GM21529 (cell line): ENCODE results near the gene MRPL19.
"Not testable (repeated sequence)": the region's sequence is repeated elsewhere in the genome, so short reads cannot be mapped to it uniquely, and the experiment has no call there.

ENCODE experiments used
- ATAC-seq: cut with Tn5 transposase; IDR thresholded peaks from one replicate; pipeline ENCODE4 v1.9.1; 2021; ENCODE audit not compliant: unreplicated experiment

Gene MRPL19

DNA sequence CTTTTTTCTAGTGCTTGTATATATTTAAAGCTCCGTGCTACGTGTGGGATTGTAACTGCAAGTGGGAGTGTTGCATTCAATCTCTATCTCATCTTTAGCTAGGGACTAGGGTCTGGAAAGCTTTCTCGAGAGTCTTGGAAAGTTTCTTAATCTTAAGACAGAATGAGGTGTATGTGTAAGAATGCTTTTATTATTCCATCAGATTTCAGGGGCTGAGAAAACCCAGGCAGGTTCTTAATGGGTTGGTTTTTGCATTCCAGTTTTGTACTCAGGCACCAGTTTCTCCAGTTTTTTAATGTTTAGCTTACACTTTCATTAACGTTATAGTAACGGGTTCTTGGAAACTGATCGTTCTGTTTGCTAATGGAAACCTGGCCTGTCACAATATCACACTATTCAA, 20.3 kb downstream of the MRPL19 start:
- no peak for ATAC-seq

DNA sequence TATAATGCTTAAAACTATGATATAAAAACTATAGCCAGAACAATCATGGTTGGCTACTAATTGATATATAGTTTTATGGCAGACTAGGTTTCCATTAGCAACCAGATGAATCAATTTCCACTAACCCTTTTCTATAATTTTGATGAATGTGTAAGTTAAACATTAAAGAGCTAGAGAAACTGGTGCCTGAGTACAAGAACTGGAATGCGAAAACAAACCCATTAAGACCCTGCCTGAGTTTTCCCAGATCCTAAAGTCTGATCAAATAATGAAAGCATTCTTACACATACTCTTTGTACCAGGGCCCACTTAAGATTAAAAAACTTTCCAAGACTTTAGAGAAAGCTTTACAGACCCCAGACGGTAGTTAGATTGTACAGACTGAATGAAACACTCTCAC, 21.3 kb downstream of the MRPL19 start:
- no peak for ATAC-seq

DNA sequence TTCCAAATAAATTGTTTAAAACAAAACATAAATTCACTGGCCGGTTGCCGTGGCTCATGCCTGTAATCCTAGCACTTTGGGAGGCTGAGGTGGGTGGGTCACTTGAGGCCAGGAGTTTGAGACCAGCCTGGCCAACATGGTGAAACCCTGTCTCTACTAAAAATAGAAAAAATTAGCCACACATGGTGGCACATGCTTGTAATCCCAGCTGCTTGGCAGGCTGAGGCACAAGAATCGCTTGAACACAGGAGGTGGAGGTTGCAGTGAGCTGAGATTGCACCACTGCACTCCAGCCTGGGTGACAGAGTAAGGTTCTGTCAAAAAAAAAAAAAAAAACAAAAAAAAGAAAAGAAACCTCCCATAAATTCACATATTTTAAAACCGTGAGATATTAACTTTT, 28.8 kb downstream of the MRPL19 start:
- not testable (repeated sequence) for ATAC-seq

DNA sequence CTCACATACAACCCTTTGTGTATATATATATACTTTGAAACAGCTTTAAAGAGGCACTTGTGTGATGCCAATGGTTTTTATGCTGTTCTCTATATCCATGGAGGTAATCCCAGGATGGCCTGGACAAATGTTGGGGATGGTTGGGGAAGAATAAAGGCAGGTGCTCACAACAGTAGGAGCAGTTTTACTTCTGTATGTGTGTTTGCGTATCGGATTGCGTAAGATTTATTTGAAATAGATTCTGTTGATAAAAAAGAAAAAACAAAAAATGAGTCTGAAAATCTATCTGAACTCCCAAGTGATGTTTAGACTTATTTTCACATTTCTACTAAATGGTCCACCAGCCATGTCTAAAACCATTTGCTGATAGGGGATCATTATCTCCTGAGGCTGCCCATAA, 29.3 kb downstream of the MRPL19 start:
- ATAC-seq = no peak

DNA sequence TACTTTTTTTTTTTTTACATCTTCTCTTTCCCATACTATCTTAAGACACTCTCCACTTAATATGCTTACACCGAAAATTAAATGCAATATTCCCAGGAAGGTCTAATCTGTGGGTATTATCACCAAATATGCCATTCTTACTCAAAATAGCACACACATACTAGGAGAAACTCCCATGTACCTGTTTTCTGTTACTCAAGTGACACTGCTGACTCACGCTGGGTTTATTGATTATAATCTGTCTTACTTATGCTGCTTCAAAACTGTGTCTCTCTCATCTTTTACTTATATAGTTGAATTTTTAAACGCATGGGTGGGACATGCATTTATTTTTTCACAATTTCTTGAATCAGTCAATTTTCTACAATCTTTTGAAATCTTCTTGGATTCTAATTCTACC, 29.9 kb downstream of the MRPL19 start:
- ATAC-seq = no peak

DNA sequence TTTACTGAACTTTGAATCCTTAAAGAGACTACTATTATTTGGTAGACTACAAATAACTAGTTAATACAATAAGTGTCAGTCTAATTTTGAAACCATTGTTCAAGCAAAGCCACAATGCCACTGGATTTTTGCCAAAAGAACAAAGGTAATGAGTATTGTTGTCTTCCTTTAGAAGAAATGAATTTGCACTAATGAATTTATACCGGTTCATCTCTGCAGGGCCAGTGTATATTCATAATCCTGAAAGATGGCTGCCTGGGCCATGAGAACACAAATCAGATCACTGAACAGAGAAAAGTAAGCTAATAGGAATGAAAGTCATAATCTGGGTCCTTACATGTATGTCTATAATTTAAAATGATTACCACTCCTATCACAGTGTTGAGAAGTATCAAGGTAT, 33.0 kb downstream of the MRPL19 start:
- no peak for ATAC-seq

DNA sequence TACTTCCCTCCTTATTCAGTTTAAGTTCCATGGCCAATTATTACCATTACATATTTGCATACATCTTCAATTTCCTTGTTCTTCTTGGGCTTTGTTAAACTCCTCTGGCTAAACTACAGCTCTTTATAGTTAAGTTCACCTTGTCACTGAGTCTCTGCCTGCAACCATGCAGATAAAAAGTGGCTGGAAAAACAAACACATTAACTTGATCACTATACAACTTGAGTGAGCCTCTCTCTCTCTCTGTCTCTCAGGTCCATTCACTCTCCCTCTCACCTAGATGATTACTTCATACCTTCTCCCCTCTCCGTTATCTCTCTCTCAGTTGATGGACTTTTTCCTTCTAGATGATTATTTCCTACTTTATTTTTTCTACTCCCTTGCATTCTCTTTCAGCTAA, 33.8 kb downstream of the MRPL19 start:
- no peak for ATAC-seq

DNA sequence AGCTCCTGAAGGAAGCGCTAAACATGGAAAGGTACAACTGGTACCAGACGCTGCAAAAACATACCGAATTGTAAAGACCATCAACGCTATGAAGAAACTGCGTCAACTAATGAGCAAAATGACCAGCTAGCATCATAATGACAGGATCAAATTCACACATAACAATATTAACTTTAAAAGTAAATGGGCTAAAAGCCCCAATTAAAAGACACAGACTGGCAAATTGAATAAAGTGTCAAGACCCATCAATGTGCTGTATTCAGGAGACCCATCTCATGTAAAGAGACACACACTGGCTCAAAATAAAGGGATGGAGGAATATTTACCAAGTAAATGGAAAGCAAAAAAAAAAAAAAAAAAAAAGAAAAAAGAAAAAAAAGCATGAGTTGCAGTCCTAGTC, 36.8 kb downstream of the MRPL19 start:
- not testable (repeated sequence) for ATAC-seq

DNA sequence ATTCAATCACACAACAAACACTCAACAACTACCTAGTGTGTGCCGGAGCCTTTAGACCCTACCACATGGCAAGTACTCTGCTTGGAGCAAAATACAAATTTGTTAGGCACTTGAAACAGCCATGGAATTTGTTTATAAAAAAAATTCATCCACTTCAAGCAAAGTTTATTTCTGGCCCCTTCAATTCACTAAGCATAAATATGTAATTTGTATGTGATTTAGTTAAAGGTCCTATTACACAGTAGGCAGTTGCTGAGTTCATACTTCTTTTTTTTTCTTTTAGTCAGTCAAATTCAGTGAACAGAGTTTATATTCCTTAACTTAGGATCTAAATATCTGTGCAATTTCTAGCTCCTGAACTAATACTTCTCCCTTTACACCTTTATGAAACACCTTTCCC, 41.6 kb downstream of the MRPL19 start:
- no peak for ATAC-seq

DNA sequence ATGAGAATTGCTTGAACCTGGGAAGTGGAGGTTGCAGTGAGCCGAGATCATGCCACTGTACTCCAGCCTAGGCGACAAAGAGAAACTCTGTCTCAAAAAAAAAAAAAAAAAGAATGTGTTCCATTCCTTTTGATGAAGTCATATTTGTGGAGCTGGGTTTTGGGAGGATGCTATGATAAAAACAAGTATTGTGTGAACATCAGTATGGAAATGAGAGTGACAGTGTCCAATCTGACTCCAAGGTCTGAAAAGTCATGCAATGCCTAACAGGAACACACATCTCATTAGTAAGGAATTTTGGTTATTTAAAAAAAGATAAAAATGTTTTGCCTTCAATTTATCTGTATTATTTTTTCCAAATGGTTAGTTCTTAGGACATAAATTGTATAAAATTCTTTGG, 52.3 kb downstream of the MRPL19 start:
- no peak for ATAC-seq

DNA sequence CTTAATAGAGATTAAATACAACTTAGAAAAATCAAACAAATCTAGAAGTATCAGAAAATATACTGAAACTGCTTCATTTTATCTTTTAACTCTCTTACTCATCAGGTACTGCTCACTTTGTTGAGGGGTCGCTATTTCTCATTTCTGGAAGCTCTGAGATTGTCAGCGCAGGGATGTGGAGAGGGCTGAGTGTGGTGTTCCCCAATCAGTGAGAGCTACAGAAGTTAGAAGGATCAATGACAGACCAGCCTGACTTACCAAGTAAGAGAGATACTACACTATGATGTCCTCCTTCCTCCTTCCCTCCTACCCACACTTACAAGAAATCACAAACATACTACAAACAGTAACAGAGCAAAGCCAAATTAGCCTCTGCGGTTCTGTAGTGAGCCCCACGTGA, 56.0 kb downstream of the MRPL19 start:
- no peak for ATAC-seq

DNA sequence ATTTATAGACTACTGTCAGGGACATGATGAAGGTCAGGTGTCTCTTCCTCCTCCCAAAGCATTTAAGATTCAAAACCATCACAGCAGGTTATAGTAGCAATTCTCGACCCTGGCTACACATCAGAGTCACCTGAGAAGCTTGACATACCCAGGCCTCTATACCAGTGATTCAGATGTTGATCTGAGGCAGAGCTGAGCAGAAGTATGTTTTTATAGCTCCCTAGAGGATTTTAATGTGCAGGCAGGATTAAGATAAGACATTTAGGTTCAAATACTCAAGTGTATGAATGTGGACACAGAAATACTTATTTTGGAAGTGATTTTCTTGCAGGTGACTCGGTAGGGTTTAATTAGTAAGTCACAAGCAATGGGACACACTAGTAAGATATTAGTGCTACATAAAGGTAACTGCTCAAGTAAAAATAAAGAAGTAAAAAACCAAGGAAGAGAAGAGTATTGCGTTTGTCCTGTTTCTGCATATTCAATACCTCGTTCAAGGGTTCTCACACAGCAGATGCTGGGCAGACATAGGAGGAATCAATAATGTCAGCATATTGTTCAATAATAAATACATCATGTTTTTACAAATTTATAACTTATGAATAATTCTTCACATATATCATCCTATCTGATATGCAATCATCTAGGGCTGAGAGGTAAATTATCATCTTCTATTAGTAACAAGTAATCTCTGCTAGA, 57.2 kb downstream of the MRPL19 start:
- no peak for ATAC-seq

DNA sequence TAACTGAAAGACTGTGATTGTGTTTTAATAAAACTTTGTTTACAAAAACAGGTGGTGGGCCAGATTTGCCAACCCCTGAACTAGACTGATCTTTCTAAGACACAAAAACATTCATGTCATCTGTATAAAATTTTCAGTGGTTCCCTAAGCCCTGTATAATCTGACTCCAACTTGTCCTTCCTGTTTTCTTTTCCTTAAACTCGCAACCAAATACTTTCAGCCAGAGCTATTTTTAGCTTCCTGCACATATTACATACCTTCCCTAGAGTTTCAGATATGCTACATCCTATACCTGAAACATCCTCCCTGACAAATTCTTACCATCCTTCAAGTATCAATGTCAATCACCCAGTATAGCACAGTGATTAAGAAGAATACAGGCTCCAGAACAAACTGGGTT, 59.3 kb downstream of the MRPL19 start:
- ATAC-seq = no peak

DNA sequence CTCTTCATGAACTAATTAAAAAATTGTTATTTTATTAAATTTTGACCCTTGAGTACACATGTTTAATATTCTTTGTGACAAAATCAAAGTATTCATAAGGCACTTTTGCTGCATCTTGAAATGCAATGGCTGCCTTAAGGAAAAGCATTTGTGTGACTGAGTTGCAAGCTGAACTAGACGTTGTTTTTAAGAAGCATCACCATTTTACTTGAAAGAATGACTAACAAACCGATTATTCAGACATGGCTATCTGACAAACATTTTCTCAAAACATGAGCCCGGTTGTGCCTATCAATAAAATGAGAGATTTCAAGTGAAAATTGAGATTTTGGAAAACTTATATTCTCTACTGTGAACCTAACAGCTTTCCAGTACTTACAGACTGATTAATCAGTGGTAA, 61.3 kb downstream of the MRPL19 start:
- no peak for ATAC-seq

DNA sequence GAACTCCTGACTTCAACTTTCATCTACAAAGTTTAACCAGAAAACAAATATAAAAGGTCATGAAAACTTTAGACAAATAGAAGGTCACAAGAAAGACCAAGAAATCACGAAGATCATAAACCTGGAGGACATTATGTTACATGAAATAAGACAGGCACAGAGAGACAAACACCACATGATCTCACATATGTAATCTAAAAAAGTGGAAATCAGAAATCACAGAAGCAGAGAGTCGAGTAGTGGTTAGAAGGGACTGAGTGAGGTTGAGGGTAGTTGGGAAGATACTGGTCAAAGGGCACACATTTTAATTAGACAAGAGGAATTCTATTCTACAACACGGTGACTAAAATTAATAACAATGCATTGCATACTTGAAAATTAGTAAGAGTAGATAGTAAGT, 62.7 kb downstream of the MRPL19 start:
- ATAC-seq = no peak

DNA sequence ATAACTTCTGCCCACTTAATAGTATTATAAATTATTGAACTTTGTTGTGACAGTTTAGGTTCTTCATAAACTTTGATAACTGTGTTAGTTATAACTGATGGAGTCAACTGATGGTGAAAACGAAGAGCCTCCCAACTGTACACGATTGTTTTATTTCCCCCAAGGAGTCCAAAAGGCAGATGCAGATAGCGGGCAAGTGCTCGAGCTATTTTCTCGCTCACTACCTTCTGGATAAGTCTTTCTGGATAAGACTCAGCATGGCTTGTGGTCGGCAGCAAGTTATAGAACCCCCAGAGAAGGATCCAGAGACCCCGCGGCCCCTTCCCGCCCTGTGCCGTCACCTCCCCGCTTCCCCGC, 63.6 kb downstream of the MRPL19 start:
- peak; percentile 31 for ATAC-seq

DNA sequence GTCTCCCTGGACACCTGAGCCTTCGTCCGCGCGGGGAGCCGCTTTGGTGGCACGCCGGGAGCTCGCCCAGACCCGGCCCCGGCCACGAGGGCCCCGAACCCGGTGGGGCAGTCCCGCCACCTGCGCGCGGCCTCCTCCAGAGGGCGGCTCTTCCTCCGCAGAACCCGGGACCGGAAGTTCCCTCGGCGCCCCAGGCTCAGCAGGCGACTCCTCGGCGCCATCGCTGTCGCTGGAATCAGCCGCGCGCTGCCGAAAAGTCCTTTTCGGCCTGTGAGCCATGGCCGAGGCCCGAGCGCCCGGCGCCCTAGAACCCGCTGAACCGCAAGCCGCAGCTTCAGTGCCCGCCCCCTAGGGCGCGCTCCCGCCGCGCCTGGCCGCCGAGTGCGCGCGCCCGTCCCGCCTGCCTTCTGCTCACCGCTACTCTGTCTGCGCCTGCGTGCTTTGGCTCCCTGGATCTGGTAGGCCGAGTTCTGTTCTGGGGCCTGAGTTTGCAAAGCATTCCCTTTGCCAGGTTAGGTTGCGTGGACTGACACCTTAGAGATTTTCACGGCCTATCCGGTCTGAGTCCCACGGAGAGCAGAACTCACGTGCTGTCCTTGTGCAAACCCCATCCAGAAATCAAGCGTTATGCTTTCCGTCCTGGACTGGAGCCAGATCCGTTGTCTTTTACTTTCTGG, 64.1 kb downstream of the MRPL19 start, which contains the start of gene GCFC2:
Gene GCFC2 (minus strand): TSS at position 339 of the 677 bp plus-strand sequence. CDS start 60 bp downstream, at position 279.
- ATAC-seq = peak; percentile 94

DNA sequence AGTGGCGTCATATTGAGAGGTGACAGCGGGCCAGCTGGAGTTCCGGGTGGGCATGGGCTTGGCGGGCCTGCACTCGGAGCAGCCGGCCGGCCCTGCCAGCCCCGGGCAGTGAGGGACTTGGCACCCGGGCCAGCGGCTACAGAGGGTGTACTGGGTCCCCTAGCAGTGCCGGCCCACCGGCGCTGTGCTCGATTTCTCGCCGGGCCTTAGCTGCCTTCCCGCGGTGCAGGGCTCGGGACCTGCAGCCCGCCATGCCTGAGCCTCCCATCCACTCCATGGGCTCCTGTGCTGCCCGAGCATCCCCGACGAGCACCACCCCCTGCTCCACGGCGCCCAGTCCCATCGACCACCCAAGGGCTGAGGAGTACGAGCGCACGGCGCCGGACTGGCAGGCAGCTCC, 65.0 kb downstream of the MRPL19 start:
- not testable (repeated sequence) for ATAC-seq

DNA sequence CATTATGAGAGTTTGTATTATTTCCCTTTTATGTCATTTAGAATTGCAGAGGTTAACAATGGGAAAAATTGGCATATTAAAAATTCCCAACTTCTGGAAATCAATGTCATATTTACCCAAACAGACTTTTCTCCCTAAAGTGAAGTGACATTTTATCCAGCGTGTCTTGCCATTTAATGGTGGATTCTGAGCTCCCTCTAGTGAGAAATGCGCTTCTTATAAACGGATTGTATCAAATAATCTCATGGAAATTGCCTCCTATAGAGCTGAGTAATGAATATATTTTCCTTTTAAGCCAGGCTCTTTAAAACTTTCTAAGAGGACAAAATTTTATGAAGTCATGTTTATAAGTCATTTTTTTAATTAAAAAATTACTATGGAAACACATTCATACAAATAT, 69.8 kb downstream of the MRPL19 start:
- ATAC-seq = no peak

DNA sequence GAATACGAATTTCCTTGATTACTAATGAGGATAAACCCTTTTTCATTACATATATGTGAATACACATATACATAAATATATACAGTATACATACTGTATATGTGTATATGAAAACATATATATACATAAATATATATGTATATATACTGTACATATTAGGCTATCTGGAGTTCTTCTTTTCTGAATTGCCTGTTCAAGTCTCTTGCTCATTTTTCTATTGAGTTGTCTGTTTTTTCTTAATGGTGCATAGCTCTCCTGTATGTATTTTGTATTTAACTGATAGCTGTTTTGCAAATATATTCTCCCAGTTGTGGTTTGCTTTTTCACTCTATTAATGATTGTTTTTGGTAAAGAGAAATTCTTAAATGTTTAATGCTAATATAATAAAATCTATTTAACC, 73.0 kb downstream of the MRPL19 start:
- no peak for ATAC-seq

DNA sequence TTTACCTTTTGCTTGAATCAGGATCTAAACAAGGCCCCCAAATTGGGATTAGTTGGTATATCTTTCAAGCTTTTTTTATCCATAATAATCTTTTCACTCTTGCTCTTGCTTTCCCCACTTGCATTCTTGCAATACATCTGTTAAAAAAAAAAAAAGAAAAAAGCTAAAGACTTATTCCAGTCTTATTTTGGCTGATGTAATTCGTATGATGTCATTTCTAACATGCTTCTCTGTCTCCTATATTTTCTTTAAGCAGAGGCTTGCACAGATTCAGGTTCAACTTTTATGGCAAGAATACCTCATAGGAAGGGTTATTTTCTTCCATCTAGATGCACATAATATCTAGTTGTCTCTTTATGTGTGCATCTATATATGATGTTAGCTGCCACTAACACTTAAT, 73.9 kb downstream of the MRPL19 start:
- ATAC-seq = no peak

DNA sequence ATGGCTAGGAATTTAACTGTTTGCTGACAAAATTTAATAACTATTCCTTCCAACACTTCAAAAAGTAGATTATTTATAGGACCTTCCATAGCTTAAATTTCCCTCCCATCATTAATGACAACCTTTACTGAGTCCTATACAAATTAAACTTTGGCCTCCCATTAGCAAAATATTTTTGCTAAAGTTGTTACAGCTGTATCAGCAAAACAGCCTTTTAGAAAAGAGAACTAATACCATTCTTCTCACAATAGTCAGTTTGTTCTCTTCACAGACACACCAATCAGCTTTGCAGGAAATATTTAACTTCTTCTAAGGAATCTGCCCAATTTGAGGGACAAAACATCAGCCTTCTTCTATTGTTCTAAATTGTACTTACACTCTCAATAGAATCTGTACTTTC, 76.1 kb downstream of the MRPL19 start:
- no peak for ATAC-seq
